ENCODE data around the gene IFI27L2. TPM values are rescaled to one million over a fixed set of nuclear protein-coding genes. Genes with fewer than 3 reads are reported as not detected.

IFI27L2 gene
- total RNA-seq, 1 experiment from 2014 or later, result 24.4 TPM

- no peak for DNase-seq
- H3K27ac ChIP-seq, result no peak within 1 kb of the TSS
- H3K36me3 ChIP-seq, result no peaks in the 10 kb centered on the region
- no peaks in the 10 kb centered on the region for H3K4me1 ChIP-seq
- no peaks in the 10 kb centered on the region; the same call in 1 of the 2 replicates for H3K27me3 ChIP-seq
- no peak within 1 kb of the TSS for H3K4me3 ChIP-seq
- H3K9me3 ChIP-seq (replicated peaks), result no peaks in the 10 kb centered on the region
These were observed 18.7 kb downstream of the IFI27L2 start, which contains the start of gene IFI27 for GRCh38 chr14:94110552-94111181. Gene IFI27 (plus strand): TSS chr14:94110736.

- DNase-seq, result no peak
- H3K36me3 ChIP-seq, result no peaks in the 10 kb centered on the region
These were observed 19.5 kb downstream of the IFI27L2 start for GRCh38 chr14:94109915-94110250.

GRCh38 chr14:94104731-94105130 lies 24.7 kb downstream of the IFI27L2 start:
- no peak overlapping the region for H3K27ac ChIP-seq
- no peaks in the 10 kb centered on the region for H3K27me3 ChIP-seq
- H3K4me3 ChIP-seq, result no peak overlapping the region
- H3K4me1 ChIP-seq, result no peaks in the 10 kb centered on the region
- H3K9me3 ChIP-seq (replicated peaks), result no peaks in the 10 kb centered on the region
- H3K36me3 ChIP-seq, result no peaks in the 10 kb centered on the region
- DNase-seq, result no peak

More at GRCh38 chr14:94109915-94110250, 19.5 kb downstream of the IFI27L2 start:
- Histone ChIP-seq H3K27ac (no peak overlapping the region), H3K4me3 (no peak overlapping the region), H3K4me1 (no peaks in the 10 kb centered on the region), H3K9me3 (replicated peaks) (no peaks in the 10 kb centered on the region), H3K27me3 (no peaks in the 10 kb centered on the region; the same call in 1 of the 2 replicates)

GRCh38 chr14:94103554-94104150 lies 25.8 kb downstream of the IFI27L2 start:
- DNase-seq, result no peak
- Histone ChIP-seq H3K27ac (no peak overlapping the region), H3K9me3 (replicated peaks) (no peaks in the 10 kb centered on the region), H3K27me3 (no peaks in the 10 kb centered on the region), H3K36me3 (no peaks in the 10 kb centered on the region), H3K4me1 (no peaks in the 10 kb centered on the region), H3K4me3 (no peak overlapping the region)

- Histone ChIP-seq H3K27me3 (no peaks in the 10 kb centered on the region), H3K4me3 (no peak overlapping the region), H3K4me1 (no peaks in the 10 kb centered on the region), H3K27ac (no peak overlapping the region), H3K36me3 (no peaks in the 10 kb centered on the region), H3K9me3 (replicated peaks) (no peaks in the 10 kb centered on the region)
- no peak for DNase-seq
These were observed 26.5 kb downstream of the IFI27L2 start for GRCh38 chr14:94102768-94103482.

GRCh38 chr14:94101748-94102147 lies 27.7 kb downstream of the IFI27L2 start:
- Histone ChIP-seq H3K27me3 (no peaks in the 10 kb centered on the region), H3K4me1 (no peaks in the 10 kb centered on the region), H3K4me3 (no peak overlapping the region), H3K36me3 (no peaks in the 10 kb centered on the region), H3K27ac (no peak overlapping the region), H3K9me3 (replicated peaks) (no peaks in the 10 kb centered on the region)
- no peak for DNase-seq

- Histone ChIP-seq H3K27ac (no peak overlapping the region), H3K9me3 (replicated peaks) (no peaks in the 10 kb centered on the region), H3K27me3 (no peaks in the 10 kb centered on the region), H3K4me1 (no peaks in the 10 kb centered on the region), H3K4me3 (no peak overlapping the region), H3K36me3 (no peaks in the 10 kb centered on the region)
- no peak for DNase-seq
These were observed 28.6 kb downstream of the IFI27L2 start for GRCh38 chr14:94100847-94101246.

- no peak overlapping the region for H3K4me3 ChIP-seq
- no peak overlapping the region for H3K27ac ChIP-seq
- H3K9me3 ChIP-seq (replicated peaks), result no peaks in the 10 kb centered on the region
- H3K27me3 ChIP-seq, result no peaks in the 10 kb centered on the region
- no peaks in the 10 kb centered on the region for H3K36me3 ChIP-seq
- no peaks in the 10 kb centered on the region for H3K4me1 ChIP-seq
- DNase-seq, result no peak
These were observed 30.4 kb downstream of the IFI27L2 start for GRCh38 chr14:94099006-94099405.

GRCh38 chr14:94098326-94098992 lies 30.9 kb downstream of the IFI27L2 start:
- DNase-seq, result no peak

GRCh38 chr14:94097091-94097490 lies 32.3 kb downstream of the IFI27L2 start:
- Histone ChIP-seq H3K27ac (no peak overlapping the region), H3K4me3 (no peak overlapping the region), H3K4me1 (no peaks in the 10 kb centered on the region), H3K27me3 (no peaks in the 10 kb centered on the region), H3K9me3 (replicated peaks) (no peaks in the 10 kb centered on the region), H3K36me3 (no peaks in the 10 kb centered on the region)
- no peak for DNase-seq

More at GRCh38 chr14:94098326-94098992, 30.9 kb downstream of the IFI27L2 start:
- H3K27ac ChIP-seq, result no peak overlapping the region
- H3K4me3 ChIP-seq, result no peak overlapping the region
- H3K36me3 ChIP-seq, result no peaks in the 10 kb centered on the region
- no peaks in the 10 kb centered on the region for H3K27me3 ChIP-seq
- H3K9me3 ChIP-seq (replicated peaks), result no peaks in the 10 kb centered on the region
- no peaks in the 10 kb centered on the region for H3K4me1 ChIP-seq

GRCh38 chr14:94093418-94093817 lies 36.0 kb downstream of the IFI27L2 start:
- Histone ChIP-seq H3K4me3 (no peak overlapping the region), H3K27ac (no peak overlapping the region), H3K9me3 (replicated peaks) (no peaks in the 10 kb centered on the region), H3K36me3 (no peaks in the 10 kb centered on the region), H3K4me1 (no peaks in the 10 kb centered on the region), H3K27me3 (no peaks in the 10 kb centered on the region)
- no peak for DNase-seq

GRCh38 chr14:94089479-94089878 lies 39.9 kb downstream of the IFI27L2 start:
- no peaks in the 10 kb centered on the region for H3K36me3 ChIP-seq
- DNase-seq, result no peak

GRCh38 chr14:94088516-94088915 lies 40.9 kb downstream of the IFI27L2 start:
- DNase-seq, result no peak
- H3K4me3 ChIP-seq, result no peak overlapping the region
- no peak overlapping the region for H3K27ac ChIP-seq
- H3K4me1 ChIP-seq, result no peaks in the 10 kb centered on the region
- H3K9me3 ChIP-seq (replicated peaks), result no peaks in the 10 kb centered on the region
- H3K27me3 ChIP-seq, result no peaks in the 10 kb centered on the region
- no peaks in the 10 kb centered on the region for H3K36me3 ChIP-seq

More at GRCh38 chr14:94089479-94089878, 39.9 kb downstream of the IFI27L2 start:
- Histone ChIP-seq H3K4me1 (no peaks in the 10 kb centered on the region), H3K27ac (no peak overlapping the region), H3K9me3 (replicated peaks) (no peaks in the 10 kb centered on the region), H3K4me3 (no peak overlapping the region), H3K27me3 (no peaks in the 10 kb centered on the region)

GRCh38 chr14:94087891-94088290 lies 41.5 kb downstream of the IFI27L2 start:
- Histone ChIP-seq H3K9me3 (replicated peaks) (no peaks in the 10 kb centered on the region), H3K27ac (no peak overlapping the region), H3K36me3 (no peaks in the 10 kb centered on the region), H3K4me1 (no peaks in the 10 kb centered on the region), H3K4me3 (no peak overlapping the region), H3K27me3 (no peaks in the 10 kb centered on the region)
- DNase-seq, result no peak

- H3K4me3 ChIP-seq, result peak overlapping the region; percentile 92
- H3K4me1 ChIP-seq, result peaks cover 6% of the 10 kb centered on the region
- 0 out of 2 replicates have a peak, but pooled peaks cover 4% of the 10 kb centered on the region for H3K9me3 ChIP-seq (replicated peaks)
- H3K27me3 ChIP-seq, result no peaks in the 10 kb centered on the region
- peak overlapping the region; percentile 86 for H3K27ac ChIP-seq
- peaks cover 27% of the 10 kb centered on the region for H3K36me3 ChIP-seq
- no peak for DNase-seq
These were observed 48.0 kb downstream of the IFI27L2 start for GRCh38 chr14:94081386-94081820.
